ENCODE measurements around the gene PKD2. TPM values are rescaled to one million over a fixed set of nuclear protein-coding genes. Genes with fewer than 3 reads are reported as not detected.
A peak's percentile ranks its signal among the peaks of the same experiment; 100 is the strongest.

The PKD2 gene
- total and polyA plus RNA-seq, 2 of the 13 experiments (the other 11 are each of a cell fraction or from before 2014, with no cell fraction given): 5.6 to 9.1 TPM

GRCh38 chr4:87985097-87985886 is 22.1 kb upstream of the PKD2 start (continued):
- TF ChIP-seq, protein P1, sequence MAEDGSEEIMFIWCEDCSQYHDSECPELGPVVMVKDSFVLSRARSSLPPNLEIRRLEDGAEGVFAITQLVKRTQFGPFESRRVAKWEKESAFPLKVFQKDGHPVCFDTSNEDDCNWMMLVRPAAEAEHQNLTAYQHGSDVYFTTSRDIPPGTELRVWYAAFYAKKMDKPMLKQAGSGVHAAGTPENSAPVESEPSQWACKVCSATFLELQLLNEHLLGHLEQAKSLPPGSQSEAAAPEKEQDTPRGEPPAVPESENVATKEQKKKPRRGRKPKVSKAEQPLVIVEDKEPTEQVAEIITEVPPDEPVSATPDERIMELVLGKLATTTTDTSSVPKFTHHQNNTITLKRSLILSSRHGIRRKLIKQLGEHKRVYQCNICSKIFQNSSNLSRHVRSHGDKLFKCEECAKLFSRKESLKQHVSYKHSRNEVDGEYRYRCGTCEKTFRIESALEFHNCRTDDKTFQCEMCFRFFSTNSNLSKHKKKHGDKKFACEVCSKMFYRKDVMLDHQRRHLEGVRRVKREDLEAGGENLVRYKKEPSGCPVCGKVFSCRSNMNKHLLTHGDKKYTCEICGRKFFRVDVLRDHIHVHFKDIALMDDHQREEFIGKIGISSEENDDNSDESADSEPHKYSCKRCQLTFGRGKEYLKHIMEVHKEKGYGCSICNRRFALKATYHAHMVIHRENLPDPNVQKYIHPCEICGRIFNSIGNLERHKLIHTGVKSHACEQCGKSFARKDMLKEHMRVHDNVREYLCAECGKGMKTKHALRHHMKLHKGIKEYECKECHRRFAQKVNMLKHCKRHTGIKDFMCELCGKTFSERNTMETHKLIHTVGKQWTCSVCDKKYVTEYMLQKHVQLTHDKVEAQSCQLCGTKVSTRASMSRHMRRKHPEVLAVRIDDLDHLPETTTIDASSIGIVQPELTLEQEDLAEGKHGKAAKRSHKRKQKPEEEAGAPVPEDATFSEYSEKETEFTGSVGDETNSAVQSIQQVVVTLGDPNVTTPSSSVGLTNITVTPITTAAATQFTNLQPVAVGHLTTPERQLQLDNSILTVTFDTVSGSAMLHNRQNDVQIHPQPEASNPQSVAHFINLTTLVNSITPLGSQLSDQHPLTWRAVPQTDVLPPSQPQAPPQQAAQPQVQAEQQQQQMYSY (CRISPR knock-in tag; IDR thresholded peaks at IDR 0.05): no peak
- TF ChIP-seq HMGA1 (CRISPR knock-in tag; conservative IDR thresholded peaks at IDR 0.05) (no peak), HNF4A (CRISPR knock-in tag; IDR thresholded peaks at IDR 0.05) (no peak), KDM3A (CRISPR knock-in tag; IDR thresholded peaks at IDR 0.05; ENCODE audit: low read depth) (no peak), HDAC6 (IDR thresholded peaks at IDR 0.05; ENCODE audit: low read depth, low read length) (no peak), MAX (IDR thresholded peaks at IDR 0.05) (peak; percentile 17; the same call in 1 of the 2 replicates), TFE3 (CRISPR knock-in tag; IDR thresholded peaks at IDR 0.05) (no peak), XRCC5 (optimal IDR thresholded peaks at IDR 0.05; ENCODE audit: low read length) (peak; percentile 93), SCMH1 (CRISPR knock-in tag; IDR thresholded peaks at IDR 0.05; ENCODE audit: borderline replicate concordance) (no peak), FOXP4 (CRISPR knock-in tag; IDR thresholded peaks at IDR 0.05) (no peak), RELA (CRISPR knock-in tag; IDR thresholded peaks at IDR 0.05) (no peak), ZNF513 (CRISPR knock-in tag; conservative IDR thresholded peaks at IDR 0.05) (no peak), GATA4 (IDR thresholded peaks at IDR 0.05; ENCODE audit: borderline replicate concordance, low read depth) (no peak), ZSCAN31 (CRISPR knock-in tag; IDR thresholded peaks at IDR 0.05; ENCODE audit: low read depth) (no peak), ZMYM3 (CRISPR knock-in tag; IDR thresholded peaks at IDR 0.05) (no peak), IKZF4 (CRISPR knock-in tag; IDR thresholded peaks at IDR 0.05; ENCODE audit: borderline replicate concordance, low read depth, not compliant biosample characterization) (no peak), STAG1 (CRISPR knock-in tag; IDR thresholded peaks at IDR 0.05) (peak; percentile 97)
- TF ChIP-seq, protein P2, sequence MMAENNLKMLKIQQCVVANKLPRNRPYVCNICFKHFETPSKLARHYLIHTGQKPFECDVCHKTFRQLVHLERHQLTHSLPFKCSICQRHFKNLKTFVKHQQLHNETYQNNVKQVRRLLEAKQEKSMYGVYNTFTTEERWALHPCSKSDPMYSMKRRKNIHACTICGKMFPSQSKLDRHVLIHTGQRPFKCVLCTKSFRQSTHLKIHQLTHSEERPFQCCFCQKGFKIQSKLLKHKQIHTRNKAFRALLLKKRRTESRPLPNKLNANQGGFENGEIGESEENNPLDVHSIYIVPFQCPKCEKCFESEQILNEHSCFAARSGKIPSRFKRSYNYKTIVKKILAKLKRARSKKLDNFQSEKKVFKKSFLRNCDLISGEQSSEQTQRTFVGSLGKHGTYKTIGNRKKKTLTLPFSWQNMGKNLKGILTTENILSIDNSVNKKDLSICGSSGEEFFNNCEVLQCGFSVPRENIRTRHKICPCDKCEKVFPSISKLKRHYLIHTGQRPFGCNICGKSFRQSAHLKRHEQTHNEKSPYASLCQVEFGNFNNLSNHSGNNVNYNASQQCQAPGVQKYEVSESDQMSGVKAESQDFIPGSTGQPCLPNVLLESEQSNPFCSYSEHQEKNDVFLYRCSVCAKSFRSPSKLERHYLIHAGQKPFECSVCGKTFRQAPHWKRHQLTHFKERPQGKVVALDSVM (CRISPR knock-in tag; IDR thresholded peaks at IDR 0.05): no peak

Measured in HepG2 (cell line).